Cortex of kidney (tissue), 1 donor: ENCODE measurements around the gene GNAQ.
"Not testable (repeated sequence)": the region's sequence is repeated elsewhere in the genome, so short reads cannot be mapped to it uniquely, and the experiment has no call there.

Experiments used
- DNase-seq: peaks from one replicate; lab custom pipeline; 2025; lab: John Stamatoyannopoulos, UW

Gene GNAQ

GRCh38 chr9:77731008-77731698 lies 300.5 kb downstream of the GNAQ start:
- DNase-seq = no peak

- no peak for DNase-seq
Measured at GRCh38 chr9:77729177-77729576, 302.4 kb downstream of the GNAQ start.

DNA sequence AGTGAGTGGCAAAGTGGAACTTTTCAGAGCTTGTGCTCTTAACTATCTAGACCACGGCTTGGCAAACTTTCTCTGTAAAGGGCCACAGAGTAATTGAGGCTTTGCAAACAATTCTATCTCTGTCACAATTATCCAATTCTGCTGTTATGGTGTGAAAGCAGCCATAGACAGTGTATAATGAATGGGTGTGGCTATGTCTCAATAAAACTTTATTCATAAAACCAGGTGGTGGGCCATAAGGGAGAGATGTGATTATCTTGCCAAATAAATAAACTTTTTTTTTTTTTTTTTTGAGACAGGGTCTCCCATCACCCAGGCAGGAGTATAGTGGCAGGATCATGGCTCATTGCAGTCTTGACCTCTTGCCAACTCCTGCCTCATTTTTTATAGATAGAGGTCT lies 304.8 kb downstream of the GNAQ start:
- DNase-seq = no peak

- DNase-seq = no peak
Measured at GRCh38 chr9:77726289-77726688, 305.3 kb downstream of the GNAQ start.

DNA sequence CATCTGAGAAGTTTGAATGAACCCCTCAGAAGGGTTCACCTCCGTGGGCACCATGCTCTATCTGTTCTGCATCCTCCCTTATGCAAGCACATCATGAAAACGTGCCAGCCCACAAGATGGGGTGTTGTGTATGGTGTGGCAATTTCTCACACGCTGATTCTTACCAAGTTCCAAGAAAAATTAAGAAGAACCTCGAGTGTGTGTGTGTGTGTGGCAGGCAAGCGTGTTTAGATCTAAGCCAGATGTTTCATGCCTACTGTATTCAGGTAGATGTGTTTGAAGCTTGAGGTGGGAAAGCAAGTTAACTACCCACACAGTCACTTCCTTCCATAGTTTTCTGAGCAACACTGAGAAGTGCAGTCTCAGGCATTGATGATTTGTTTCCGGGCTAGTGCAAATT lies 305.8 kb downstream of the GNAQ start:
- no peak for DNase-seq

DNA sequence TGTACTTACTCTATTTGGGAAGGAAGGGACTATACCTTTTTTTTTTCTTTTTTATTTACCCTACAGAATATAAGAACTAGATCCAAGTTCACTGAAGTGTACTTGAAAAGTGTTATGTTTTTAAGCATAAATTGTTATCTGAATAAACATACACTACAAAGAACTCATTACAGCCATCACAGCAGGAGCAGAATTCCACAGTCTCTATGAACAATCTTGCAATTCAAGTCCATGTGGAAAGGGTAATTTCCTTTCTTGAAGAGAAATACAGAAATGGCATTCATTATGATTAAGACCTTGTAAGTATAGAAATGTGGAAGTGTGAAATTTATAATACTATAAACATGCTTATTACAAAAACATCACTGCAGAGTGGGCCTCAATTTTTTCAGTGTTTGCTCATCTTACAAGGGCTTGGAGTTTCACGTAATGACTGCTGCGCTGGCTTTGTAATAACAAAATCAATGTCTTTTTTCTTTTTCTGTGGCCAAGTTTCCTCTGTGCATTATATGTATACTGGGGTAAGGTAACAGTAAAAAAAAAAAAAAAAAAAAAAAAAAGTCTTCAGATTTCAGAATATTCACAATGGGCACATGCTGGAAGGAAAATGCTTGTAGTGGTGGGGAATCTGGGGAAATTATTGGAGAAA lies 306.4 kb downstream of the GNAQ start:
- no peak for DNase-seq

DNA sequence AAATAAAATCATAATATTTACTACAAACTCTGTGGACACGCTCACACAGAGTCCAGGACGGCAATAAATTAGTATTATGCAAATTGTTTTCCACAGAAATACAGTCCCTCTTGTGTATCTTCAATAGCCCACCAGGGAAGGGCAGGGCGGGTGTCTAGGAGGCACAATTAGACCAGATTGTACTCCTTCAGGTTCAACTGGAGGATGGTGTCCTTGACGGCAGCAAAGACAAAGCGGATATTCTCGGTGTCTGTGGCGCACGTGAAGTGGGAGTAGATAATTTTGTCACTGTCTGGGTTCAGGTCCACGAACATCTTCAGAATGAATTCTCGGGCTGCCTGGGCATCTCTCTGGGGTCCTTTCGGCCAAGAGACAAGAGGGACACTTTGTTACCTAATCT lies 310.5 kb downstream of the GNAQ start:
- not testable (repeated sequence) for DNase-seq

DNA sequence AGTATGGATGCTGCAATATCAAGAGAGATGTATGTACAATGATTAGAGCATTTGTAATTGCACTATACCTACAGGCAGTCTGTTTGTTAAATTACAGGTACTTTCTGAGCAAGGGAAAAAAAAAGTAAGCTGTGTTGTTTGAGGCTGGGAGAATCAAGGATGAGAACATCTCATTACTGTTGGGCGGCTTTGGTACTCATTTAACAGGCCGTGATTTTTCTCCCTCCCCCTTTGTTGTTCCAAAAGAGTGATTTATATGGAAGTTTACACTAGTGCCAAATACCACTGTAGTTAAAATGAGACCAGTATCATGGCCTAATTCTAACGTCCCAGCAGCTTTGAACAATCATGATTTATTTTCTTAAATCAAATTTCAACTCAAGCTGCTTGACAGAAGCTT lies 312.3 kb downstream of the GNAQ start:
- DNase-seq = no peak

DNA sequence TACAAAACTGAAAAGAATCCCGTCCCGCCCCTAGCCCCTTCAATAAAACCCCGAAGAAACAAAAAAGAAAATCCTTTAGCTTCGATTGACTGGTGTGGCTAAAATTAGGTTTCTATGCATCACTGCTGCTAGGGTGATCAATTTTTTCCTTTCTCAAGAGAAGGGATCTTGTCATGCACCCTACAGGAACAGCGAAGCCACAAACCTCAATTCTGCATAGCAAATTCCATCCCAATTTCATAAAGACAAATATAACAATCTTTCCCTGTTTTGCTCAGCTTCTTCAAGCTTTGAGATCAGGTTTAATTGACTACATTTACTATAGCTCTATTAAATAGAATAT lies 313.3 kb downstream of the GNAQ start:
- DNase-seq = not testable (repeated sequence)

- DNase-seq = not testable (repeated sequence)
Measured at GRCh38 chr9:77717608-77718297, 313.9 kb downstream of the GNAQ start.

DNA sequence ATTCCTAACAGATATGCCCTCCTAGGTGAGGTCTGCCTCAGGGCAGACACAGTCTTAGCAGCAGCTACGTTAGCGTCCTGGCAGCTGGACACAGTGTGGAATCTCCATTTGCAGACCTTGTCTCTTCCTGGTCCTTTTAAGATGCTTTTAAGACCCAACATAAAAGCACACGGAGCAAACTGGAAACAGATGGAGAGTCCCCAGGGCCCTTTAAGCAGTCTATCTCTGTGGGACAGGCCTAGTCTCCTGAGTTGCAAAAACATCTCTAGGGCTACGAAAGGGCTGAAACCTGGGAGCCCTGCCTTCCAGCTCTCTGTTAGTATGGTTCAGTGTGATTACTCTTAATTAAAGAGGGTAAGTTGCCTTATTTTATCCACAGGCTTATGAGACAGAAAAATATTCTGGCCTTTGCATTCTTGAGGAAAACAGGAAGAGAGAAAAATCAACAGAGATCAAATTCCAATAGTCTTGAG lies 317.5 kb downstream of the GNAQ start:
- DNase-seq = no peak

- no peak for DNase-seq
Measured at GRCh38 chr9:77712533-77713130, 319.0 kb downstream of the GNAQ start.

DNA sequence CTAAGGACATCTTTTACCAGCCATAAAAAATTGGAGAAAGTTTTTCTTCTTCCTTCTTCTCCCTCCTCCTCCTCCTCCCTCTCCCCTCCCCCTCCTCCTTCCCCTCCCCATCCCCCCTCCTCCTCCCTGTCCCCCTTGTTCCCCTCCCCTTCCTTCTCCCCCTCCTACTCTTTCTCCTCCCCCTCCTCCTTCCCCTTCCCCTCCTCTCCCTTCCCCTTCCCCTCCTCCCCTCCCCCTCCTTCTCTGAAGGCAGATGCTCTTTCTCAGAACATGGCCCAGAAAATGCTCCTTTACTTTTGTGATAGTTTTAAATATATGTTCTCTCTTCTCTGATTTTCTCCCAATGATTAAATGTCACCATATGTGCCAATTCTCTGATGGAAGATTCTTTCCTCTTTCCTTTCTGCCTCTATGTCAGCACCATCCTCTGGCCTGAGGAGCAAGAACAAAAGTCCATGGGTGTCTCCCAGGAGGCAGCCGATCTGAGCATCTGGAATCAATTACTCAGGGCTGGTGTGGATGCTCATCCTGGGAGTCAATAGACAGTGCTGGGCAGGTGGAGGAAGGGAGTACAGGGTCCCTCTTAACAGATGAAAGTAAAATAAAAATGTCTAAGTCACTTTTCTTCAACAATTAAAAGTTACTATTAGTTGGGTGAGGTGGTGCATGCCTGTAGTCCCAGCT lies 320.5 kb downstream of the GNAQ start:
- no peak for DNase-seq

DNA sequence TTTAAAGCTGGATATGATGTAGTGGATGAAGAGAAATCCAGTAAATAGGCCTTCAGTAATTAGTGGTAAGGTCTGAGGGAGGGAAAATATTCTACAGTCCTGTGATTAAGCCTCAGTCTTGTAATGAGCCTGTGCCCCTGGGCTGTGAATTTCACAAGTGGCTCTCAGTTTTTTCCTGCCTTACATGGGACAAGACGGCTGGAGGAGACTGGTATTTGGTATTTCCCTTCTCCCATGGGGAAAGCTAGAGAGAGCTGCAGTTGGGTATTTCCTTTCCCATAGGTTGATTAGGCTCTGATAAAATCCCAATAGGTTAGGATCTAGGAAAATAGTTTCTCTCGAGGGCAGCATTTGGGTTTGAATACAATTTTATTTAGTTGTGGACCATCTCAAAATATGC lies 321.3 kb downstream of the GNAQ start:
- no peak for DNase-seq

GRCh38 chr9:77708064-77708815 lies 323.4 kb downstream of the GNAQ start:
- DNase-seq = no peak

- DNase-seq = no peak
Measured at GRCh38 chr9:77707383-77708063, 324.1 kb downstream of the GNAQ start.

DNA sequence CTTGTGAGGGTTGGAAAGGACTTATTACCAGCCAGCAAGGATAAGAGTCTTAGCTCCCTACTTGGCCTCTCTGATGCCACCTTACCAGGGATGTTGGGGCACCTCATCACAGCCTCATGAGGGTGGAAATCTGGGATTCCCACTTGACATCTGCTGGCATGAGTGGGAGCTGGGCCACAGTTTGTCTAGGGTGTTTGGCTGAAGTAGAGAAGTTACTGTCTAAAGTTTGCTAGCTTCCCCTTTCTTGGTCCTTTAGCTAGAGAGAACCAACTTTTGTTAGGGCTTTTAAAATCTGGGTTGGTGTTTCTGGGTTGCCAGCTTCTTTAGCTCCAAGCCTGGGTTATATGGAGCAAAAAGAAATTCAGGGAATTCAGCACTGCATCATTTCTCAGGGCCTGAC lies 326.0 kb downstream of the GNAQ start:
- DNase-seq = no peak

DNA sequence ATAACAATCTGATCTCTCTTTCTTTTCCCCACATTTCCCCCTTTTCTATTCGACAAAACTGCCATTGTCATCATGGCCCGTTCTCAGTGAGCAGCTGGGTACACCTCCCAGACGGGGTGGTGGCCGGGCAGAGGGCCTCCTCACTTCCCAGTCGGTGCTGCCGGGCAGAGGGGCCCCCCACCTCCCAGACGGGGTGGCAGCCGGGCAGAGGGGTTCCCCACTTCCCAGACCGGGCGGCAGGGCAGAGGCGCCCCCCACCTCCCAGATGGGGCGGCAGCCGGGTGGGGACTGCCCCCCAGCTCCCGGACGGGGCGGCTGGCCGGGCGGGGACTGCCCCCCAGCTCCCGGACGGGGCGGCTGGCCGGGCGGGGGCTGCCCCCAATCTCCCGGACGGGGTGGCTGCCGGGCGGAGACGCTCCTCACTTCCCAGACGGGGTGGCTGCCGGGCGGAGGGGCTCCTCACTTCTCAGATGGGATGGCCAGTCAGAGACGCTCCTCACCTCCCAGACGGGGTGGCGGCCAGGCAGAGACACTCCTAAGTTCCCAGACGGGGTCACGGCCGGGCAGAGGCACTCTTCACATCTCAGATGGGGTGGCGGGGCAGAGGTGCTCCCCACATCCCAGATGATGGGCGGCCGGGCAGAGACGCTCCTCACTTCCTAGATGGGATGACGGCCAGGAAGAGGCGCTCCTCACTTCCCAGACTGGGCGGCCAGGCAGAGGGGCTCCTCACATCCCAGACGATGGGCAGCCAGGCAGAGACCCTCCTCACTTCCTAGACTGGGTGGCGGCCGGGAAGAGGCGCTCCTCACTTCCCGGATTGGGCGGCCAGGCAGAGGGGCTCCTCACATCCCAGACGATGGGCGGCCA lies 328.9 kb downstream of the GNAQ start:
- not testable (repeated sequence) for DNase-seq

DNA sequence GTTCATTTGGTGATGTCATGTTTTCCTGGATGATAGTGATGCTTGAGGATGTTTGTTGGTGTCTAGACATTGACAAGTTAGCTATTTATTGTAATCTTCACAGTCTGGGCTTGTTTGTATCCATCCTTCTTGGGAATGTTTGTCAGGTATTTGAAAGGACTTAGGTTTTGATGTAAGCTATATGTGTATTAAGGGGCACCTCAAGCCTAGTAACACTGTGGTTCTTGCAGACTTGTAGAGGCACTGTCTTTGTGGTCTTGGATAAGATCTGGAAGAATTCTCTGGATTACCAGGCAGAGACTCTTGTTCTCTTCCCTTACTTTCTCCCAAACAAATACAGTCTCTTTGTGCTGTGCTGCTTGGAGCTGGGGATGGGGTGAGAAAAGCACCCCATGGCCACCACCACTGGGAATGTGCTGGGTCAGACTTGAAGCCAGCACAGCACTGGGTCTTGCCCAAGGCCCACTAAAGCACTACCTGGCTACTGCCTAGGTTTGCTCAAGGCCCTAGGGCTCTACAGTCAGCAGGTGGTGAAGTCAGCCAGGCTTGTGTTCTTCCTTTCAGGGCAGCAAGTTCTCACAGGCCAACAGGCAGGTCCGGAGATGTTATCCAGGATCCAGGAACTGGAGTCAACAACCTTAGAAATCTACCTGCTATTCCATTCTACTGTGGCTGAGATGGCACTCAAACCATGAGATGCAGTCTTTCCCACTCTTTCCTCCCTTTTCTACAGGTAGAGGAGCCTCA lies 334.2 kb downstream of the GNAQ start:
- DNase-seq = no peak
